OCI-LY1 (cell line): ENCODE measurements around the gene SOWAHD.

ENCODE experiments used
- H2AFZ ChIP-seq: fragments of 200-600 bp; sonication (generic), shearing (Covaris generic); 2 replicates; pipeline ENCODE4 v1.6.0; 2014; ENCODE audit warnings: antibody characterized with exemption, mild to moderate bottlenecking, low read length
- H3F3A ChIP-seq: fragments of 200-600 bp; sonication (generic), shearing (Covaris generic); 2 replicates; pipeline ENCODE4 v1.6.0; 2014; ENCODE audit warnings: mild to moderate bottlenecking, antibody characterized with exemption, low read length, moderate library complexity; ENCODE audit not compliant: insufficient read depth
- H3K27ac ChIP-seq: fragments of 200-600 bp; sonication (generic); 2 replicates; pipeline ENCODE4 v1.5.1; 2014; ENCODE audit warnings: low read length, mixed run types, mild to moderate bottlenecking, low read depth; ENCODE audit not compliant: poor library complexity, severe bottlenecking
- H3K27me3 ChIP-seq: fragments of 200-600 bp; sonication (generic); 2 replicates; pipeline ENCODE4 v1.6.0; 2014; ENCODE audit warnings: antibody characterized with exemption, mild to moderate bottlenecking, low read length, moderate library complexity; ENCODE audit not compliant: insufficient read depth
- H3K36me3 ChIP-seq: fragments of 200-600 bp; sonication (generic); 2 replicates; pipeline ENCODE4 v1.6.1; 2014; ENCODE audit warnings: mild to moderate bottlenecking, antibody characterized with exemption, low read length, moderate library complexity, mixed read lengths; ENCODE audit not compliant: insufficient read depth
- H3K4me1 ChIP-seq: fragments of 200-600 bp; sonication (generic); 2 replicates; pipeline ENCODE4 v1.5.1; 2014; ENCODE audit warnings: mild to moderate bottlenecking, low read length, moderate library complexity; ENCODE audit not compliant: insufficient read depth, severe bottlenecking
- H3K4me2 ChIP-seq: fragments of 200-600 bp; sonication (generic), shearing (Covaris generic); 2 replicates; pipeline ENCODE4 v1.6.1; 2014; ENCODE audit warnings: low read length
- H3K4me3 ChIP-seq: fragments of 200-600 bp; sonication (generic); 2 replicates; pipeline ENCODE4 v1.5.1; 2014; ENCODE audit warnings: low read length, low read depth, mild to moderate bottlenecking, mixed read lengths; ENCODE audit not compliant: poor library complexity, severe bottlenecking
- H3K79me2 ChIP-seq: fragments of 200-600 bp; shearing (Covaris generic); 2 replicates; pipeline ENCODE4 v1.6.1; 2016; ENCODE audit warnings: mixed run types, low read length, mixed read lengths; ENCODE audit not compliant: insufficient read depth
- H3K9ac ChIP-seq: fragments of 200-600 bp; sonication (generic), shearing (Covaris generic); 2 replicates; pipeline ENCODE4 v1.6.1; 2014; ENCODE audit warnings: mild to moderate bottlenecking, low read length, mixed read lengths
- H3K9me2 ChIP-seq: fragments of 200-600 bp; sonication (generic), shearing (Covaris generic); 2 replicates; pipeline ENCODE4 v1.6.1; 2014; ENCODE audit warnings: low read depth, mild to moderate bottlenecking, low read length, mixed read lengths
- H3K9me3 ChIP-seq: fragments of 200-600 bp; shearing (Covaris generic); 2 replicates; pipeline ENCODE4 v1.6.1; 2014; ENCODE audit warnings: low read length, mixed read lengths
- H4K20me1 ChIP-seq: fragments of 200-600 bp; sonication (generic), shearing (Covaris generic); 2 replicates; pipeline ENCODE4 v1.6.0; 2016; ENCODE audit warnings: mild to moderate bottlenecking, low read length; ENCODE audit not compliant: insufficient read depth
- CTCF ChIP-seq: fragments of 200-600 bp; sonication (generic), shearing (Covaris generic); IDR thresholded peaks from 2 replicates; pipeline ENCODE4 v1.5.1; 2017; ENCODE audit warnings: mild to moderate bottlenecking, antibody characterized with exemption, low read length, moderate library complexity, mixed read lengths
- EZH2 ChIP-seq: fragments of 200-600 bp; sonication (generic), shearing (Covaris generic); IDR thresholded peaks from 2 replicates; pipeline ENCODE4 v1.8.0; 2017; ENCODE audit warnings: borderline replicate concordance, mixed run types, mild to moderate bottlenecking, antibody characterized with exemption, low read length, moderate library complexity, mixed read lengths

The SOWAHD gene

GRCh38 chrX:119721487-119721886 is 36.9 kb upstream of the SOWAHD start:
- H3K79me2 ChIP-seq: no peaks in the 10 kb centered on the region
- H3K4me3 ChIP-seq: no peak overlapping the region
- TF ChIP-seq EZH2 (no peak), CTCF (no peak)
- H2AFZ ChIP-seq: no peak overlapping the region
- no peak overlapping the region for H3K9ac ChIP-seq
- H3K9me2 ChIP-seq: no peaks in the 10 kb centered on the region
- no peaks in the 10 kb centered on the region for H3K27me3 ChIP-seq
- no peaks in the 10 kb centered on the region for H3F3A ChIP-seq
- no peak overlapping the region for H3K4me2 ChIP-seq
- no peak overlapping the region for H3K27ac ChIP-seq
- no peaks in the 10 kb centered on the region for H3K4me1 ChIP-seq
- no peaks in the 10 kb centered on the region for H3K36me3 ChIP-seq
- H4K20me1 ChIP-seq: no peaks in the 10 kb centered on the region
- H3K9me3 ChIP-seq: no peaks in the 10 kb centered on the region

- Histone ChIP-seq H3K9me2 (no peaks in the 10 kb centered on the region), H3K36me3 (no peaks in the 10 kb centered on the region), H3K9ac (no peak overlapping the region), H3K27ac (no peak overlapping the region), H3K4me3 (no peak overlapping the region), H4K20me1 (no peaks in the 10 kb centered on the region), H3K27me3 (no peaks in the 10 kb centered on the region), H3F3A (no peaks in the 10 kb centered on the region), H3K4me2 (no peak overlapping the region), H3K9me3 (no peaks in the 10 kb centered on the region), H3K4me1 (peaks cover 4% of the 10 kb centered on the region), H2AFZ (no peak overlapping the region), H3K79me2 (no peaks in the 10 kb centered on the region)
- no peak for TF ChIP-seq EZH2
- TF ChIP-seq CTCF: no peak
Measured at GRCh38 chrX:119721926-119722325, 36.5 kb upstream of the SOWAHD start.

GRCh38 chrX:119726900-119727555 is 31.4 kb upstream of the SOWAHD start:
- Histone ChIP-seq H3K4me1 (peaks cover 24% of the 10 kb centered on the region), H3K36me3 (no peaks in the 10 kb centered on the region), H3K9me3 (no peaks in the 10 kb centered on the region), H3K27ac (peak overlapping the region; percentile 65), H2AFZ (no peak overlapping the region), H4K20me1 (no peaks in the 10 kb centered on the region), H3F3A (no peaks in the 10 kb centered on the region), H3K9ac (peak overlapping the region; percentile 21; the same call in 1 of the 2 replicates), H3K4me3 (no peak overlapping the region), H3K9me2 (no peaks in the 10 kb centered on the region), H3K79me2 (no peaks in the 10 kb centered on the region), H3K27me3 (no peaks in the 10 kb centered on the region), H3K4me2 (peak overlapping the region; percentile 2; the same call in 1 of the 2 replicates)
- TF ChIP-seq EZH2 (no peak), CTCF (no peak)
